RWPE2 (cell line): ENCODE data around the gene GET4.

Source experiments
- ATAC-seq: fragments of 200-7000 bp; cut with Tn5 transposase; 3 replicates; pipeline ENCODE4 v1.9.1; 2021; ENCODE audit warnings: low read depth
- DNase-seq: peaks from one replicate; pipeline ENCODE4 v3.0.0-alpha.2; 2020; ENCODE audit warnings: low spot score
- H3K27ac ChIP-seq: fragments of 450-650 bp; 2 replicates; pipeline ENCODE4 v1.5.1; 2017; ENCODE audit warnings: mild to moderate bottlenecking; ENCODE audit not compliant: poor library complexity, severe bottlenecking
- H3K27me3 ChIP-seq: fragments of 250-450 bp; sonication (Bioruptor Pico); 2 replicates; pipeline ENCODE4 v1.5.1; 2021; ENCODE audit warnings: mild to moderate bottlenecking, moderate library complexity; ENCODE audit not compliant: insufficient read depth, poor library complexity, severe bottlenecking
- H3K36me3 ChIP-seq: fragments of 250-450 bp; sonication (Bioruptor Pico); 2 replicates; pipeline ENCODE4 v1.5.1; 2020; ENCODE audit warnings: low read depth, mild to moderate bottlenecking, moderate library complexity
- H3K4me1 ChIP-seq: fragments of 250-450 bp; sonication (Bioruptor Pico); 2 replicates; pipeline ENCODE4 v1.5.1; 2021; ENCODE audit warnings: mild to moderate bottlenecking, moderate library complexity; ENCODE audit not compliant: insufficient read depth, poor library complexity, severe bottlenecking
- H3K4me3 ChIP-seq: fragments of 250-450 bp; sonication (Bioruptor Pico); 2 replicates; pipeline ENCODE4 v1.5.1; 2021; ENCODE audit warnings: mild to moderate bottlenecking, moderate library complexity; ENCODE audit not compliant: severe bottlenecking
- H3K9me3 ChIP-seq: fragments of 250-450 bp; sonication (Bioruptor Pico); 2 replicates; pipeline ENCODE4 v1.5.1; 2021; ENCODE audit warnings: mild to moderate bottlenecking, moderate library complexity; ENCODE audit not compliant: severe bottlenecking
- CTCF ChIP-seq: fragments of 450-650 bp; IDR thresholded peaks from one replicate; pipeline ENCODE4 v1.5.1; 2017; ENCODE audit warnings: mild to moderate bottlenecking, moderate library complexity; ENCODE audit not compliant: poor library complexity, severe bottlenecking

Gene GET4

GRCh38 chr7:835021-835420 is 41.3 kb upstream of the GET4 start:
- Histone ChIP-seq H3K27me3 (no peaks in the 10 kb centered on the region), H3K36me3 (peaks cover 54% of the 10 kb centered on the region), H3K4me1 (peaks cover 55% of the 10 kb centered on the region), H3K27ac (peak overlapping the region; percentile 98), H3K4me3 (no peak overlapping the region), H3K9me3 (no peaks in the 10 kb centered on the region)
- ATAC-seq (no peak), DNase-seq (no peak)
- no peak for TF ChIP-seq CTCF

GRCh38 chr7:835485-836401 is 40.6 kb upstream of the GET4 start:
- H3K36me3 ChIP-seq, result peaks cover 58% of the 10 kb centered on the region
- DNase-seq (peak; percentile 23), ATAC-seq (peak; percentile 67)
- H3K4me3 ChIP-seq, result no peak overlapping the region
- peak overlapping the region; percentile 98 for H3K27ac ChIP-seq
- no peaks in the 10 kb centered on the region for H3K27me3 ChIP-seq
- peaks cover 47% of the 10 kb centered on the region for H3K4me1 ChIP-seq
- no peaks in the 10 kb centered on the region for H3K9me3 ChIP-seq
- TF ChIP-seq CTCF, result no peak

- Histone ChIP-seq H3K4me1 (peaks cover 40% of the 10 kb centered on the region), H3K27me3 (no peaks in the 10 kb centered on the region), H3K4me3 (no peak overlapping the region), H3K9me3 (no peaks in the 10 kb centered on the region), H3K27ac (peak overlapping the region; percentile 98), H3K36me3 (peaks cover 60% of the 10 kb centered on the region)
- TF ChIP-seq CTCF, result peak; percentile 37
- no peak for DNase-seq
- ATAC-seq, result no peak
Measured at GRCh38 chr7:836429-836828, 39.9 kb upstream of the GET4 start.

- no peaks in the 10 kb centered on the region for H3K9me3 ChIP-seq
- peaks cover 37% of the 10 kb centered on the region for H3K4me1 ChIP-seq
- H3K27me3 ChIP-seq, result no peaks in the 10 kb centered on the region
- H3K4me3 ChIP-seq, result no peak overlapping the region
- H3K36me3 ChIP-seq, result peaks cover 66% of the 10 kb centered on the region
- no peak for DNase-seq
- no peak for ATAC-seq
- H3K27ac ChIP-seq, result peak overlapping the region; percentile 98
- no peak for TF ChIP-seq CTCF
Measured at GRCh38 chr7:837001-837400, 39.4 kb upstream of the GET4 start.
